PC-3 (cell line): Measurements from ENCODE around the gene MCRIP2. TPM values are rescaled to one million over a fixed set of nuclear protein-coding genes. Genes with fewer than 3 reads are reported as not detected.

Experiments
- ATAC-seq: fragments of 200-7000 bp; cut with Tn5 transposase; 2 replicates; pipeline ENCODE4 v1.9.1; 2020; ENCODE audit warnings: mild to moderate bottlenecking, moderate library complexity
- BruUV-seq: library from RNA; stranded (reverse); fragments of 400-500 nt; replicated peaks from 2 replicates; lab custom pipeline; 2021; lab: Mats Ljungman, UMichigan
- CTCF ChIA-PET: fragments of 300-600 bp; sonication (Branson Sonifier 250); formaldehyde crosslinking; loops from one replicate; lab custom pipeline; 2022; ENCODE audit warnings: antibody characterized with exemption; lab: Charles Lee
- POLR2A ChIA-PET: fragments of 300-600 bp; sonication (Branson Sonifier 250); formaldehyde crosslinking; loops from one replicate; lab custom pipeline; 2022; ENCODE audit warnings: antibody characterized with exemption; ENCODE audit not compliant: unreplicated experiment; lab: Charles Lee
- DNase-seq: peaks from one replicate; pipeline ENCODE4 v3.0.0-alpha.2; 2015
- H2AFZ ChIP-seq: fragments of 300-600 bp; sonication (generic); 2 replicates; pipeline ENCODE4 v1.6.0; 2016; ENCODE audit warnings: antibody characterized with exemption, low read length
- H3F3A ChIP-seq: fragments of 300-600 bp; sonication (generic); one replicate; pipeline ENCODE4 v1.6.0; 2017; ENCODE audit warnings: antibody characterized with exemption, low read length, control low read depth, mild to moderate bottlenecking; ENCODE audit not compliant: unreplicated experiment
- H3K27ac ChIP-seq: fragments of 300-600 bp; sonication (generic); 2 replicates; pipeline ENCODE4 v1.5.1; 2016; ENCODE audit warnings: mild to moderate bottlenecking, low read length
- H3K27me3 ChIP-seq: fragments of 300-600 bp; sonication (generic); 2 replicates; pipeline ENCODE4 v1.6.1; 2016; ENCODE audit warnings: low read length, mixed read lengths
- H3K36me3 ChIP-seq: fragments of 300-600 bp; sonication (generic); 2 replicates; pipeline ENCODE4 v1.6.1; 2016; ENCODE audit warnings: low read depth, mixed run types, low read length, mixed read lengths
- H3K4me1 ChIP-seq: fragments of 300-600 bp; sonication (generic); 2 replicates; pipeline ENCODE4 v1.5.1; 2016; ENCODE audit warnings: low read length; ENCODE audit not compliant: insufficient read depth
- H3K4me2 ChIP-seq: fragments of 300-600 bp; sonication (generic); 2 replicates; pipeline ENCODE4 v1.6.0; 2016; ENCODE audit warnings: low read length
- H3K4me3 ChIP-seq: fragments of 300-600 bp; sonication (generic); 2 replicates; pipeline ENCODE4 v1.5.1; 2016; ENCODE audit warnings: mild to moderate bottlenecking, low read length, mixed read lengths
- H3K79me2 ChIP-seq: fragments of 300-600 bp; sonication (generic); 2 replicates; pipeline ENCODE4 v1.6.1; 2017; ENCODE audit warnings: low read length, mixed read lengths
- H3K9ac ChIP-seq: fragments of 300-600 bp; sonication (generic); 2 replicates; pipeline ENCODE4 v1.6.0; 2016; ENCODE audit warnings: mild to moderate bottlenecking, low read length
- H3K9me2 ChIP-seq: fragments of 300-600 bp; sonication (generic); replicated peaks from 2 replicates; pipeline ENCODE4 v1.6.1; 2016; ENCODE audit warnings: mixed run types, low read length, mixed read lengths
- H3K9me3 ChIP-seq: fragments of 300-600 bp; sonication (generic); 2 replicates; pipeline ENCODE4 v1.6.1; 2016; ENCODE audit warnings: low read length, mixed read lengths
- H4K20me1 ChIP-seq: fragments of 300-600 bp; sonication (generic); 2 replicates; pipeline ENCODE4 v1.6.1; 2016; ENCODE audit warnings: low read length, mixed read lengths
- EZH2 ChIP-seq: fragments of 300-600 bp; sonication (generic); IDR thresholded peaks from one replicate; pipeline ENCODE4 v1.6.1; 2017; ENCODE audit warnings: antibody characterized with exemption, mild to moderate bottlenecking, low read length; ENCODE audit not compliant: unreplicated experiment
- EZH2phosphoT487 ChIP-seq: fragments of 300-600 bp; sonication (generic); IDR thresholded peaks from 2 replicates; pipeline ENCODE4 v1.6.1; 2018; ENCODE audit warnings: mild to moderate bottlenecking, antibody characterized with exemption, low read length, borderline replicate concordance
- intact Hi-C: fragments of 100-400 bp; cut with micrococcal nuclease; formaldehyde crosslinking; loops from 2 replicates; pipeline ENCODE4 v1.9.0; 2023
- total RNA-seq: library from RNA; depleted of rRNA; stranded (reverse); fragments of >200 nt; gene quantifications from 2 replicates; pipeline ENCODE4 v1.2.3, GENCODE V29; 2014
- TF ChIP-seq, protein P1 (sequence below): fragments of 300-600 bp; sonication (generic); conservative IDR thresholded peaks from 2 replicates; pipeline ENCODE4 v1.5.1; 2017; ENCODE audit warnings: antibody characterized with exemption, low read depth, mild to moderate bottlenecking, low read length

MCRIP2 gene
- total RNA-seq, 1 experiment from 2014 or later = 83.5 TPM

DNA sequence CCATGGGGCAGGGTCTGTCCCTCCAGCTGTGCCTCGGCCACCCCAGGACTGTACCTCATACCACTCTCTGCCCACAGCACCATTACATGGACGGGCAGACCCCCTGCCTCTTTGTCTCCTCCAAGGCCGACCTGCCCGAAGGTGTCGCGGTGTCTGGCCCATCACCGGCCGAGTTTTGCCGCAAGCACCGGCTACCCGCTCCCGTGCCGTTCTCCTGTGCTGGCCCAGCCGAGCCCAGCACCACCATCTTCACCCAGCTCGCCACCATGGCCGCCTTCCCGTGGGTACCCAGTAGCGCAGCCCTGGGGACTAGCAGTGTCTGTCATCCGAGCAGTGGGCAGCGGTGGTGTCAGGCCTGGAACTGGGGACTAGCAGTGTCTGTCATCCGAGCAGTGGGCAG lies 31.2 kb downstream of the MCRIP2 start:
- Histone ChIP-seq H3K27me3 (no peaks in the 10 kb centered on the region), H3K9me3 (no peaks in the 10 kb centered on the region), H2AFZ (no peak overlapping the region), H4K20me1 (no peaks in the 10 kb centered on the region), H3K4me1 (no peaks in the 10 kb centered on the region), H3K9me2 (no peaks in the 10 kb centered on the region), H3K27ac (no peak overlapping the region), H3F3A (no peaks in the 10 kb centered on the region), H3K36me3 (peaks cover 6% of the 10 kb centered on the region; the same call in 1 of the 2 replicates), H3K4me2 (no peak overlapping the region), H3K79me2 (peaks cover 22% of the 10 kb centered on the region), H3K4me3 (no peak overlapping the region), H3K9ac (no peak overlapping the region)
- no peak for DNase-seq
- no peak for TF ChIP-seq EZH2phosphoT487
- TF ChIP-seq, protein P1, sequence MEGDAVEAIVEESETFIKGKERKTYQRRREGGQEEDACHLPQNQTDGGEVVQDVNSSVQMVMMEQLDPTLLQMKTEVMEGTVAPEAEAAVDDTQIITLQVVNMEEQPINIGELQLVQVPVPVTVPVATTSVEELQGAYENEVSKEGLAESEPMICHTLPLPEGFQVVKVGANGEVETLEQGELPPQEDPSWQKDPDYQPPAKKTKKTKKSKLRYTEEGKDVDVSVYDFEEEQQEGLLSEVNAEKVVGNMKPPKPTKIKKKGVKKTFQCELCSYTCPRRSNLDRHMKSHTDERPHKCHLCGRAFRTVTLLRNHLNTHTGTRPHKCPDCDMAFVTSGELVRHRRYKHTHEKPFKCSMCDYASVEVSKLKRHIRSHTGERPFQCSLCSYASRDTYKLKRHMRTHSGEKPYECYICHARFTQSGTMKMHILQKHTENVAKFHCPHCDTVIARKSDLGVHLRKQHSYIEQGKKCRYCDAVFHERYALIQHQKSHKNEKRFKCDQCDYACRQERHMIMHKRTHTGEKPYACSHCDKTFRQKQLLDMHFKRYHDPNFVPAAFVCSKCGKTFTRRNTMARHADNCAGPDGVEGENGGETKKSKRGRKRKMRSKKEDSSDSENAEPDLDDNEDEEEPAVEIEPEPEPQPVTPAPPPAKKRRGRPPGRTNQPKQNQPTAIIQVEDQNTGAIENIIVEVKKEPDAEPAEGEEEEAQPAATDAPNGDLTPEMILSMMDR = no peak
- ChIA-PET POLR2A (no interaction called here), CTCF (no interaction called here)
- intact Hi-C loops = no loop called here
- BruUV-seq = no TSS peak
- ATAC-seq = no peak

DNA sequence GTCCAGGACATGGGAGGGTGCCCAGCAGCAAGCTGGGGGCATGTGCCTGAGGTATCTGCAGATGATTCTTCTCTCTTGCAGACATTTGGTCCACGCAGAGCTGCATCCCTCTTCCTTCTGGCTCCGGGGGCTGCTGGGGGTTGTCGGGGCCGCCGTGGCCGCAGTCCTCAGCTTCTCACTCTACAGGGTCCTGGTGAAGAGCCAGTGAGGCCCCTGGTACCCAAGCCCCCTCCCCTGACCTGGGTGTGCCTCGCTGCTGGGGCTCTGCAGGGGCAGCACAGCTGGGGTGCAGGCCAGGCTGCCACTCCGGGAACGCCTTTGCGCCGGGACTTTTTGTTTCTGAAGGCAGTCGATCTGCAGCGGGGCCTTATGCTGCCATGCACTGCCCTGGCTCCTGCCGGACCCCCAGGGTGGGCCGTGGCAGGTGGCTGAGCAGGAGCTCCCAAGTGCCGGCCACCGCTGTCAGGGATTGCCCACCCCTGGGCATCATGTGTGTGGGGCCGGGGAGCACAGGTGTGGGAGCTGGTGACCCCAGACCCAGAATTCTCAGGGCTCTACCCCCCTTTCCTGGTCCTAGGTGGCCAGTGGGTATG lies 31.9 kb downstream of the MCRIP2 start:
- Histone ChIP-seq H3K9ac (no peak overlapping the region), H3K9me3 (no peaks in the 10 kb centered on the region), H3K36me3 (peaks cover 6% of the 10 kb centered on the region; the same call in 1 of the 2 replicates), H3F3A (no peaks in the 10 kb centered on the region), H3K27ac (no peak overlapping the region), H4K20me1 (no peaks in the 10 kb centered on the region), H3K4me2 (no peak overlapping the region), H3K9me2 (no peaks in the 10 kb centered on the region), H3K4me1 (no peaks in the 10 kb centered on the region), H3K4me3 (no peak overlapping the region), H3K79me2 (peaks cover 16% of the 10 kb centered on the region), H2AFZ (no peak overlapping the region), H3K27me3 (no peaks in the 10 kb centered on the region)
- POLR2A ChIA-PET = no interaction called here
- TF ChIP-seq EZH2 = no peak
- no peak for TF ChIP-seq EZH2phosphoT487
- TF ChIP-seq, protein P1 = no peak
- DNase-seq (no peak), ATAC-seq (no peak)
- TSS peak; percentile 7 for BruUV-seq
- CTCF ChIA-PET = no interaction called here
- intact Hi-C loops = no loop called here

DNA sequence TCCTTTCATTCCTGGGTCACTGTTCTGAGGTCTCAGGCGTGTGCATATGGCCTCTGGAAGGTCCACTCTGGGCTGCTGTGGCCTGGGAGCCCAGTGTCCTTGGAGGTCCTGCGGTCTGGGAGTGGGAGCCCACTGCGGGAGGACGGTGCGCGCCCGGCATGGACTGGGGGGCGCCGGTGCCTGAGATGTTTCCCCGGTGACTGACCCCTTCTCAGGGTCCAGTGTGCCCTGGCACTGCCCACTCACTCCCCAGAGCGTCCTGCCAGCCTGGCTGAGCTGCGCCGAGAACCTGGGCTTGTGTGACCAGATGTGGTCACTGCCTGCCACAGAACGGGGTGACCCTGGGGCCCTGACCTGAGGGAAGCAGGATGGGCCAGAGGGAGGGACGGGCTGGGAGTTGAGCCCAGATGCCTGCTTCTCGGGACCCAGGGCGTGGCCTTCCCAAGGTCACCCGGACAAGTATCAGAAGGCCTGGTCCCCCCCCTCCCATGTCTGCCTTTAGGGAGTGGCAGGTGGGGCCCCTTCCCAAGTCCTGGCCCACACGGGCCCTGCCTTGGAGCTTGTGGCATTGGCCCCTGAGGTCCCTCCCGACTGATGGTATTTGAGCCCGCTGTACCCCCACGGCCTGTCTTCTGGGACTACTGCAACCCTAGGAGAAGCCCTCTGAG lies 32.7 kb downstream of the MCRIP2 start:
- Histone ChIP-seq H3K79me2 (peaks cover 8% of the 10 kb centered on the region), H3K4me2 (no peak overlapping the region), H3K27ac (no peak overlapping the region), H3K9me3 (no peaks in the 10 kb centered on the region), H3K9me2 (no peaks in the 10 kb centered on the region), H4K20me1 (no peaks in the 10 kb centered on the region), H2AFZ (no peak overlapping the region), H3K4me3 (no peak overlapping the region), H3K27me3 (no peaks in the 10 kb centered on the region), H3F3A (no peaks in the 10 kb centered on the region), H3K4me1 (no peaks in the 10 kb centered on the region), H3K9ac (no peak overlapping the region), H3K36me3 (peaks cover 6% of the 10 kb centered on the region; the same call in 1 of the 2 replicates)
- BruUV-seq = no TSS peak
- intact Hi-C loops = no loop called here
- ChIA-PET CTCF (no interaction called here), POLR2A (no interaction called here)
- TF ChIP-seq EZH2phosphoT487 = no peak
- TF ChIP-seq, protein P1 = no peak
- no peak for TF ChIP-seq EZH2
- DNase-seq = no peak
- ATAC-seq = no peak
